Mammary epithelial cell (primary cell): Measurements from ENCODE around the gene LCE3D.

ENCODE experiments used
- EZH2 ChIP-seq: IDR thresholded peaks from 2 replicates; pipeline ENCODE4 v1.6.1; 2012; ENCODE audit warnings: low read length, inconsistent platforms, borderline replicate concordance
- TF ChIP-seq, protein P1 (sequence below), 2 donors: IDR thresholded peaks in 1 of 2; conservative IDR thresholded peaks in 1 of 2; 2 replicates each; pipeline ENCODE4 v1.5.1; 2011 to 2012; ENCODE audit warnings: inconsistent platforms in 2 of 2, low read length in 2 of 2, mild to moderate bottlenecking in 2 of 2, control low read depth in 1 of 2, low read depth in 1 of 2; ENCODE audit not compliant: insufficient read depth in 1 of 2; ENCODE audit errors: extremely low read depth in 1 of 2

DNA sequence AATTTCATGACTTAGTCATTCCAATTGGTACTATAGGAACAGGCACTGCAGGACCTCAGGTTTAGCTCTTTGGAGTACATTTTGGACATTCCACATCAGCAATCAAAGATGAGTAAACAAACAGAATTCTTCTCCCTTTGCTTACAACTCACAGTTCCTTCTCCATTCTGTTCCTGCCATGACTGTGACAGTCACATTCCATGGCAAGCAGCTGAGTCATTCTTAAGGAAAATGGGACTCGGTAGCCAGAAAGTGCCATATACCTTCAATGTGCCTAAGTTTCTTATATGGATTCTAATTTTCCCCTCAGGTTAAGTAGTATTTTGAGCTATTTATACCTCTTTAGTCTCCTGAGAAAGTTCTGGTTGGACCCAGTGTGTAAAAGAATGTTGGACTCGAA, 40.4 kb downstream of the LCE3D start:
- TF ChIP-seq, protein P1, sequence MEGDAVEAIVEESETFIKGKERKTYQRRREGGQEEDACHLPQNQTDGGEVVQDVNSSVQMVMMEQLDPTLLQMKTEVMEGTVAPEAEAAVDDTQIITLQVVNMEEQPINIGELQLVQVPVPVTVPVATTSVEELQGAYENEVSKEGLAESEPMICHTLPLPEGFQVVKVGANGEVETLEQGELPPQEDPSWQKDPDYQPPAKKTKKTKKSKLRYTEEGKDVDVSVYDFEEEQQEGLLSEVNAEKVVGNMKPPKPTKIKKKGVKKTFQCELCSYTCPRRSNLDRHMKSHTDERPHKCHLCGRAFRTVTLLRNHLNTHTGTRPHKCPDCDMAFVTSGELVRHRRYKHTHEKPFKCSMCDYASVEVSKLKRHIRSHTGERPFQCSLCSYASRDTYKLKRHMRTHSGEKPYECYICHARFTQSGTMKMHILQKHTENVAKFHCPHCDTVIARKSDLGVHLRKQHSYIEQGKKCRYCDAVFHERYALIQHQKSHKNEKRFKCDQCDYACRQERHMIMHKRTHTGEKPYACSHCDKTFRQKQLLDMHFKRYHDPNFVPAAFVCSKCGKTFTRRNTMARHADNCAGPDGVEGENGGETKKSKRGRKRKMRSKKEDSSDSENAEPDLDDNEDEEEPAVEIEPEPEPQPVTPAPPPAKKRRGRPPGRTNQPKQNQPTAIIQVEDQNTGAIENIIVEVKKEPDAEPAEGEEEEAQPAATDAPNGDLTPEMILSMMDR (conservative IDR thresholded peaks at IDR 0.05 in 1 of 2, IDR thresholded peaks at IDR 0.05 in 1 of 2; ENCODE audit: extremely low read depth in 1 of 2, insufficient read depth in 1 of 2, low read depth in 1 of 2, low read length in 2 of 2), result no peak
- no peak for TF ChIP-seq EZH2
